HK-2 (cell line): ENCODE measurements around the gene ATP2B2.

Experiments
- DNase-seq: peaks from one replicate; pipeline ENCODE4 v3.0.0-alpha.2; 2018; ENCODE audit not compliant: unreplicated experiment

The ATP2B2 gene

DNA sequence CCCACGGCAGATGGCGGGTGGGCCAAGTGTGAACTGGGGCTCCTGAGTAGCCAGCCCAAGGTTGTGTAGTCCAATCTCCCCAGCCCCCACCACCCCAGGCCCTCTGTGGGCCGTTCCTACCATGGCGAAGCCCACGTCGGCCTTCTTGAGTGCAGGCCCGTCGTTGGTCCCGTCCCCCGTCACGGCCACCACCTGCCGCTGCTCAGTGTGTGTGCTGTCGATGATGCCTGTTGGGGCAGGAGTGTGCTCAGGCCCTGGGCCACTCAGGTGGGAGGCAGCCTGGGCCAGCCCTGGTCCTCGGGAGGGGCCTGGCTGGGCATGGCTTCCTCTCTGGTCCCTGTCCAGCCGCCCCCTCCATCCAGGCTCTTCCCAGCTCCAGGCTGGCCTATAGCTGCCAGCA lies 159.5 kb downstream of the ATP2B2 start:
- DNase-seq: no peak

DNA sequence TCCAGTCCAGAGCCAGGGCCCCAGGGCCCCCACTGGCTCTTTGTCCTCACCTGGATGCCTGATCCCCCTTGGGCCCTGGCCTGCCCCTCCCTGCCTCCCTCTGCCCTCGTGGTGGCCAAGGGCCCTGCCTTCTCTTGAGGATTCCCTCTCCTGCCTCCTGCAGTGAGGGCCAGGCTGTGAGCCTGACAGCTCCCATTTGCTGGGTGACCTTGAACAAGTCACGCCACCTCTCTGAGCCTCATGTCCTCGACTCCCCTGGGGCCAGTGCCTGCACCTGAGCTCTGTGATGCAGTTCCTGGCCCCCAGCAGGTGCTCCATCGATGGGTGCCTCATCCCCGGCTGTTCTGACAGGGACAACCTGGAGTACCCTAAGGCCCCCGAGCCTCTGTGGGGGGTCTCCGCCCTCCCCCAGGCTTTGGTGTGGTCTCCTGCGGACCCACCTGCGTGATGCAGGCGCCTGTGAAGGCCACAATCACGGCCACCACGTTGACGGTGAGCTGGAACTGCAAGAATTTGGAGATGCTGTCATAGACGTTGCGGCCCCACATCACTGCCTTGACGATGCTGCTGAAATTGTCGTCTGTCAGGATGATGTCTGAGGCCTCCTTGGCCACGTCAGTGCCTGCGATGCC lies 160.3 kb downstream of the ATP2B2 start:
- no peak for DNase-seq

DNA sequence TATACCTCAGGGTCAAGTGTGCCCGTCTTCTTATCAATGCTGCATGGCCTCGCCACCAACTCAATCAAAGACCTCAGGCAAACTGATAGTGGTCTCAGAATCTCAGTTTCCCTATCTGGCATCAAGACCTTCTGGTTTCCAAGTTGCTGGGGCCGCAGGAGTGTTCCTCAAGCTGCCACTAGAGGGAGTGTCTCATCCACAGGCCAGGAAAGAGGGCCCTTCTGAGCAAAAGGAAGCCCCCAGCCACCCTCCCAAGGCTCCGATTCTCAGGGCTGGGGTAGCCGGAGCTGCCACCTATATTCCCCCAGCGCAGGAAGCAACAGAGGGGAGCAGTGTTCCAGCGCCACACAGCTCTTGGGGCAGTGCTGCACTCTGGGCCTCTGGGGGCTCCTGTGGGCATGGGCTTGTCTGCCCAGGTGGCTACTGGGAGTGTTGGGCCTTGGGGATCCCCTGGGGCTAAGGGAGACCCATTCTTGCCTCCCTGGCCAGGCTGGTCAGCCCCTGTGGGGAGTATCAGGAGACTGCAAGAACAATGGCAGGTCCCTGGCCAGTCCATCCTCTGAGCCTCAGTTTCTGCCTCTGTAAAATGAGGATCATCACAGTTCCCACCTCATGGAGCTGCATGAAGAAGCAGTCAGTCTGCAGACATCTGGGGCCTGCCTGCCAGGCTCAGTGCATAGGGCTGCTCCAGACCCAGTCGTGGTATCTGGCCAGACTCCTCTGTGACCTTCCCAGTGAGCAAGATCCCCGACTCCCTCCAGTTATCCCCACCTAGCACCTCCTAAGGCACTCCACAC lies 161.0 kb downstream of the ATP2B2 start:
- peak; percentile 41 for DNase-seq

- no peak for DNase-seq
Measured at GRCh38 chr3:10343526-10343925, 161.9 kb downstream of the ATP2B2 start.

- DNase-seq: no peak
Measured at GRCh38 chr3:10342781-10343180, 162.6 kb downstream of the ATP2B2 start.

DNA sequence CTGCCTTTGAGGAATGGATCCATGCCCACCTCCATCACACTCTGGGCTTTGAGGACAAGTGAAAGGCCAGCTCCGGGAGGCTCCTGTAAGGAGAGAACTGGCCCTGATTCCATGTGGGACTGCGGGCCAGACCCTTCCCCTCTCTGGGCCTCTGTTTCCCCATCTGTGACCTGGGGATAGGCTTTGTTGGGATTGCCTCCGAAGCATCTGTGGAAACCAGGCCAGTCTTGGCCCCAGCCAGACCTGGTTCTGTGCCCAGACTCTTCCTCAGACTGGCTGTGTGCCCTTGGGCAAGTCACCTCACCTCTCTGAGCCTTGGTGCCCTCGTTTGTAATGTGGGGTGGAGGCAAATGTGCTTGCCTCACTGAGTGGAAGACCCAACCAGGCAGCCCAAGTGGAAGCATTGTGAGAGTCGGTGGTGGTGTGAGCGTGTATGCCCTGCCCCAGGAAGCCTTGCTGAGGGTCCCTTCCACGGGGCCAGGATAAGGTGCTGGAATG lies 163.4 kb downstream of the ATP2B2 start:
- no peak for DNase-seq

DNA sequence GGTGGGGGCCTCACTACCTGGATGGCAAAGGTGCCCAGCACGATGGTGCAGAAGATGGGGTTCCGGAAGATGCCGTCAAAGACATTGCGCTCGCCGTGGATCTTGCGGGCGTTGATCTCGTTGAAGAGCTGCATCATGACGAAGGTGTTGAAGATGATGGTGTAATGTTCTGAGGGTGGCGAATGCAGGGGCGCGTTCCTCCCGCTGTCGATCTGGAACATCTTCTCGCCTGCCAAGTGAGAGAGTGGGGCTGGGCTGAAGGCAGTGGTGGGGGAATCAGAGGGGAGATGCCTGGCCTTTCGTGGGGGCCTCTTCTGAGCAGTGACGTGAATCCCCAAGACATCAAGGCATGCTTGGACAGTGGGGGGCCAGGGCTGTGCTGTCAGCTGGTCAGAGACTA lies 164.9 kb downstream of the ATP2B2 start:
- no peak for DNase-seq

DNA sequence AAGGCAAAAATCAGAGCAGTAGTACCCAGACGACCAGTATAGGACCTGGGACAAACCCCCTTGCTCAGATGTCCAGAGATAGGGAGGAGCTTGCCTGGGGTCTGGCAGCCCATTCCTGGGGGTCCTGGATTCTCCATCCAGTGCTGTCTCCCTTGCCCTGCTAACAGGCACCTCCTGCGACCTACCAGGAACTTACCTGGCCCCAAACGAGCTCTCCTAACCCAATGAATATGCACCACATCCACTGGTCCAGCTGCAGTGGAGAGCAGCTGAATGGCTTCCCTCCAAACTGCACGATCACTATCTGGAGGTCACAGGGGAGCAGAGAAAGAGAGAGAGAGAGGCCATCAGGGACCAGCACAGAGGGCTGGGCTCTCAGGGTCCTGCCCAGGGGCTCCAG lies 165.3 kb downstream of the ATP2B2 start:
- no peak for DNase-seq

DNA sequence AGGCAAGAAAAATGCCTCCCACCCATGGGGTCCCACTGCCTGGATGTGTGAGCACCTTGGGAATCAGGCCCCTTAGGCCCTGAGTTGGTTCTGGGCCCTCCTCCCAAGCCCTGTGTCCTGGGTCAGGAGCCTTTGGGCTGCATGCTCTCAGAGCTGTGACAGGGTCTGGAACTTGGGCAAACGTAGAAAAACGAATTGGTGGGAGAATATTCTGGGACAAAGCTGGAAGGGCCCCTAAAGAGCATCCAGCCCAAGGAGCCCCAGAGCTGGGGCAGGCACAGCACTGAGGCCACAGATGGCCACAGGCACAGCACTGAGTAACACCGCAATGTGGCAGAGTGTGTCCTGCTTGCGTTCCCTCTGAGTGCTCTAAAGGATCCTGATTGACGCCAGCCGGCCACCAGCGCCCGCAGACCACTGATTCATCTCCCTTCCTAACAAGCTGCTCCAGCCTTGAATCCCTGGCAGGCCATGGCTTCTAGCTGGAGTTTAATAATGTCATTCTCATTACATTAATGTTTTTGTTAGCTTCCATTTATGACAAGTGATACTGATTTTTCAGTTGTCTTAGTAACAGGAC lies 165.9 kb downstream of the ATP2B2 start:
- DNase-seq: no peak

GRCh38 chr3:10338591-10339353 lies 166.6 kb downstream of the ATP2B2 start:
- DNase-seq: no peak

- DNase-seq: no peak
Measured at GRCh38 chr3:10338164-10338470, 167.3 kb downstream of the ATP2B2 start.

DNA sequence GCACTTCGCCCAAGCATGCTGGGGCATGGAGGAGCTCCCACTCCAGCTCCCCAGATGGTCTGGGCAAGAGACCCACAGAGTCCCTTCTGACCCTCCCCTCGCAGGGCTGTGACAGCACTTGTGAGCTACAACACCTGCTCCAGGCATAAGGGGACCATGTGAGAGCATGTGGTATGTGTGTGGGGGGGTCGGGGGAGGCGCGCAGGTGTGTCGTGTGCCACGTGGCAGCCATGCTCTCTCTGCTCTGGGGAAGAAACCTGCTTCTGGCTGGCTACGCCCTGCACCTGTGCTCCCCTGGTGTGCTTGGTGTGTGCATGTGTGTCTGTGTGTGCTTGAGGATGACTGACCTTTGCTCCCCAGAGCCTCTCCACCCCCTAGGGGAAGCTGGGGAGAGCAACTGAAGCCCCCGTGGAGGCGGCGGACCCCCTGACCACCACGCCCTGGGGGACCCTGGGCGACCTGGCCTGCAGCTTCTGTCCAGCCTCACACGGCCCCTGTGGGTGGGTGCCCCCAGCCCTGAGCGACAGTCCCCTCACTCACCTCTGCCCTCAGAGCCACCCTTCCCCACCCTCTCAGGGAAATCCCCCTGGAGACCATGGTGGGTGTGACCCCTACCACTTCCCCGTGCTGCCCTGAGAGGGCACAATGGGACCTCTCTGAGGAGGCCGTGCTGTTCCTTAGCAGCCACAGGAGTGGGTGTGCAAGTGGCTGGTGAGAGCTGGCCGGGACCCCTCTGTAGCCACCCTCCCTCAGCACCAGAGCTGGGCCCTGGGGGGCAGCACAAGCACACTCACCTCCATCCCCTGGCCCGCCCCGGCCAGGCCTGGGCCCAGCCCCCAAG lies 167.8 kb downstream of the ATP2B2 start:
- DNase-seq: no peak

GRCh38 chr3:10336761-10337160 lies 168.6 kb downstream of the ATP2B2 start:
- DNase-seq: no peak

- no peak for DNase-seq
Measured at GRCh38 chr3:10335871-10336622, 169.3 kb downstream of the ATP2B2 start.

GRCh38 chr3:10335190-10335738 lies 170.1 kb downstream of the ATP2B2 start:
- no peak for DNase-seq

GRCh38 chr3:10334459-10334858 lies 170.9 kb downstream of the ATP2B2 start:
- no peak for DNase-seq

DNA sequence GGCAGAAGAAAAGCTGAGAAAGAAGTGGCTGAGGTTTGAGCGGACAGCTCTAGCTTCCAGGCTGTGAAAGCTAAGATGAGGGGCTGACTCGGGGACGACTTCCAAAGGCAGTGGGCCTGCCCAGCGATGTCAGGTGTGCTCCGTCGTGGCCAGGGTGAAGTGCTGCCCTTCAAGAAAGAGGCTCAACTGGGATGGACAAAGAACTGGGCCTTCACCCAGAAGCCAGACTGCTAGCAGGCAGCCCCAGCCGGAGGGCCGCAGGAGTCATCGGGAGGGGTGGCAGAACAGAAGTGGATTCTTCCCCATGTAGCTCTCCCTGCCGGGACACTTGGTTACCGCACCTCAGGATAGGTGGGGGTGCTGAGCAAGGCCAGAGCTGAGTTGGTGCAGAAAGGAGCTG lies 171.3 kb downstream of the ATP2B2 start:
- no peak for DNase-seq

DNA sequence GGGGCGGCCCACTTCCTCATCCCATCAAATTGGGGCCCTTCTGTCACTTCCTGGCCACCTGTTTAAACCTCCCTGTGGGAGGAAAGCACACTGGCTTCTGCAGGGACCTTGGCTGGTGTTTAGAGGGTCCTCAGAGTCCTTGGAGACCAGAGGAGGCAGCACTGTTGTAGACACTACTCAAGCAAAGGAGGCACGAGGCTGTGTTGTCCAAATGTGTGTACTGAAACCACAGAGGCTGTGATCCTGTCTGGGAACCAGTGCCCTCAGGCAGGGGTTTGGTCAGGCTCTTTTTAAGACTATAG lies 172.1 kb downstream of the ATP2B2 start:
- DNase-seq: no peak

DNA sequence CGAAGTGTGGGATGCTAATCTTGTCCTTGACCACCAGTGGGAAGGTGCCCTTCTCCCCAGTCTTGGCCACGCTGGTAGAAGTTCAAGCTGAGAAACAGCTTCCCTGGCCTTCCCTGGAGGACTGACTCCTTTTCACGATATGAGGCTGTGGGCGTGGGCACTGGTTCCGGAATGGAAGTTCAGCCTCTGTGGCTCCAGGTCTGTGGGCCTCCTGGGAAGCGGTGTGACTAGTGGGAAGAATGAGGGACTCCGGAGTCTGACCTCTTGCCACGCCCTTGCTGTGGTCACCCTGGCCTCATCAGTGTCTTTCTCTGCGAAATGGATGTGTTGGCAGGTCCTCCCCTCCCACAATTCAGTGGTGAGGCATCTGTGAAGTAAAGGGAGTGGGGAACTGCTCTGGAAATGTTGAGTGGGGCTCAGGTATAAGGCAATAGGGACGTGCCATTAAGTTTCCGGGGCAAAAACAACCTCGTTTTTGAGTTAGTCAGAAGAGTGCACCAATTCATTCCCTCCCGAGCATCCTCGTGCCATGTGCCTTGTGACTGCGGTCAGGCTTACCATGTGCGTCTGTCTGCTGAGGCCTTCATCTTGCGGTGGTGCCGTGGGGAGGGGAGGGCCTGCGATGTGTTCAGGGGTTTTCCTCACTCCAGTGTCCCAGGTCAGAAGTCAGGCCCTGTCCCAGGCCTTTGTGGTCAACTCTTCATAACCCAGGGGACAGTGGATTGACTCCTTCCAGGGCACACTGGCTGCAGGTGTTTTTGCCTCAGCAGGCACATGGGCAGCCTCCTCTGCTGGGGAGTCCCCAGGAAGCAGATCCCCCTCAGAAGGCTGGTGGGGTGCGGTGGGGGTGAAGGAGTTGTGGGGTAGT lies 172.7 kb downstream of the ATP2B2 start:
- no peak for DNase-seq

DNA sequence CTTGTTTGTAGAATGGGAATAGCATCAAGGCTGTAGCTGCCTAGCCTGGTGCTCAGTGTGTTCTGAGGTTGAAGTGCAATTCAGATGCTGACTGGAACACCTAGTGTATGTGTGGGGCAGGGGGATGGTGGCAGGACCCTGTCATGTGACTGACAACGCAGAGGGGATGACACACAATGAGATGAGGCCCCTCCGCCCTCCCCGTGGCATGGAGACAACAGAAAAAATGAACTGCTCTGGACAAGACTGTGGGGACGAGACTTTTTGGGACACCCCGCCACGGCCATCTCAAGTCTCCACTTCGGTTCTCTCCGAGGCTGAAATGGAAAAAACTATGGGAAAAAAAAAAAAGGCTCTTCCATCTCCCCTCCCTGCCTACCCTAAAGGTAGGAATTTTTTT lies 174.1 kb downstream of the ATP2B2 start:
- no peak for DNase-seq
